Stimulated activated CD4-positive, alpha-beta T cell treated with anti-CD3 and anti-CD28 coated beads, Interleukin-12 subunit alpha, Interleukin-12 subunit beta, amount 100 ng/mL, for 24 hours (primary cell): Measurements from ENCODE around the gene PSMC3IP.
A peak's percentile ranks its signal among the peaks of the same experiment; 100 is the strongest.
"Not testable (repeated sequence)": the region's sequence is repeated elsewhere in the genome, so short reads cannot be mapped to it uniquely, and the experiment has no call there.

Experiments used
- DNase-seq, 2 experiments: peaks; one replicate each; pipeline ENCODE4 v3.0.0-alpha.2; 2020; ENCODE audit warnings: low read depth in 2 of 2

Gene PSMC3IP

GRCh38 chr17:42562388-42563142 lies 15.0 kb downstream of the PSMC3IP start:
- no peak for DNase-seq

DNA sequence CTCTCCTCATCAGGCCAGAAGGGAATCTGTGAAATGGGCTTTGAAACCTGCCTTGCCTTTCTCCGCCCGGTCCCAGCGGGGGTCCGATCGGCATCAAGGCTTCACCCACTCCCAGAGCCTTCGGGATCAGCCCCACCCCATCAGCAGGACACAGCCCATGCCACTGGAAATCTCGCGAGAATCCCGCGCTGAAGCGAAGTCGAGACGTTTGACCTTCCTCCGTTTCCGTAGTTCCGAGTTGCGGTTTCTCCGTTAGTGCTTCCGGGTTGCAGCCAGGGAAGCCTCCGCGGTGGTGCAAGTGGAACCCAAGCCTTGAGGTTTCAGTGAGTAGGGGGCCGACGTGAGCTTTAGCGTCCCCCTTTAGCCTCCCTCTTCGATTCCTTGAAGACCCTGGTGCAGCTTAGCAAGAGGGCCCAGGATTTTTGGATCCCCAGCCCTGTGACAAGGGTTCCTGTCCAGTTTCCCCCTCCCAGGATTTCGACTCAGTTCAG lies 15.6 kb downstream of the PSMC3IP start, which contains the start of gene COASY:
TSS of gene COASY (plus strand) at position 252 of the 491 bp plus-strand sequence. CDS start 475 bp downstream, outside the sequence.
- peak; percentile 87 to 94 for DNase-seq

- DNase-seq = no peak
Observed at GRCh38 chr17:42560246-42560645, 17.3 kb downstream of the PSMC3IP start.

DNA sequence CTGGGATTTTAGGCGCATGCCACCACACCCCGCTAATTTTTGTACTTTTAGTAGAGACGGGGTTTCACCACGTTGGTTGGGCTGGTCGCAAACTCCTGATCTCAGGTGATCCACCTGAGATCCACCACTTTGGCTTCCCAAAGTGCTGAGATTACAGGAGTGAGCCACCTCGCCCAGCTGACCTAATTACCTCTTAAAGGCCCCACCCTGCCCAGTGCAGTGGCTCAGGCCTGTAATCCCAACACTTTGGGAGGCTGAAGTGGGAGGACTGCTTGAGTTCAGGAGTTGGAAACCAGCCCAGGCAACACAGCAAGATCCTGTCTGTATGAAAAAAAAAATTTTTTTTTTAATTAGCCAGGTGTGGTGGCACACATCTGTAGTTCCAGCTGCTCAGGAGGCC lies 18.5 kb downstream of the PSMC3IP start:
- no peak for DNase-seq

DNA sequence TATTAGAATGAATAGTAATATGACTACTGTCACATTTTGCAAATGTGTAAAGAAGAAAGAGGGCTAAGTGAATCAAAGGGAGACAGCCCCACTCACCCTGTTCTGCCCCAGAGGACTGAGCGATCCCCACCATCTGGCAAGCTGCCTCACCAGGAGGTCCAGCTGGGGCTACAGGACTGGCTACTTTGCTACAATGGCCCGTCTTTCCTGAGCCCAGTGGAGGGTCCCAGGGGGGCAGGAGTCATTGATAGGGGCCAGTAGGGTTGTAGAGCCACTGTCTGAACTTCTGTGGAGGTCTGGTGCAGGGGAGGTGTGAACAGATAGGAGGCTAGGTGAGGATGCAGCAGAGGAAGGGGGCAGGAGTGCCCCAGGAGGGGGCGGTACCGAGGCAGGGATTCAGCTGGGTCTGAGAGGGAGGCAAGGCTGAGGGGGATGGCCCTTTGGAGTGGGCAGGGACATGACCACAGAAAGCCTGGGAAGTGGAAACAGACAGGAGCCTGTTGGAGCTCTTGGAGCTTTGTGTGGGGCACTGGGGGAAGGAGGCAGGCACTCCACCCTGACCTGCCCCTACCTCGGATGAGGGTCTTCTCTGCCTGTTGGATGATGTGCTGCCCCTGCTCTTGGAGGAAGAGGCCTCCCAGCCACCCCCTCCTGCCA lies 21.4 kb downstream of the PSMC3IP start:
- not testable (repeated sequence) for DNase-seq

GRCh38 chr17:42555122-42555622 lies 22.4 kb downstream of the PSMC3IP start:
- DNase-seq = no peak

DNA sequence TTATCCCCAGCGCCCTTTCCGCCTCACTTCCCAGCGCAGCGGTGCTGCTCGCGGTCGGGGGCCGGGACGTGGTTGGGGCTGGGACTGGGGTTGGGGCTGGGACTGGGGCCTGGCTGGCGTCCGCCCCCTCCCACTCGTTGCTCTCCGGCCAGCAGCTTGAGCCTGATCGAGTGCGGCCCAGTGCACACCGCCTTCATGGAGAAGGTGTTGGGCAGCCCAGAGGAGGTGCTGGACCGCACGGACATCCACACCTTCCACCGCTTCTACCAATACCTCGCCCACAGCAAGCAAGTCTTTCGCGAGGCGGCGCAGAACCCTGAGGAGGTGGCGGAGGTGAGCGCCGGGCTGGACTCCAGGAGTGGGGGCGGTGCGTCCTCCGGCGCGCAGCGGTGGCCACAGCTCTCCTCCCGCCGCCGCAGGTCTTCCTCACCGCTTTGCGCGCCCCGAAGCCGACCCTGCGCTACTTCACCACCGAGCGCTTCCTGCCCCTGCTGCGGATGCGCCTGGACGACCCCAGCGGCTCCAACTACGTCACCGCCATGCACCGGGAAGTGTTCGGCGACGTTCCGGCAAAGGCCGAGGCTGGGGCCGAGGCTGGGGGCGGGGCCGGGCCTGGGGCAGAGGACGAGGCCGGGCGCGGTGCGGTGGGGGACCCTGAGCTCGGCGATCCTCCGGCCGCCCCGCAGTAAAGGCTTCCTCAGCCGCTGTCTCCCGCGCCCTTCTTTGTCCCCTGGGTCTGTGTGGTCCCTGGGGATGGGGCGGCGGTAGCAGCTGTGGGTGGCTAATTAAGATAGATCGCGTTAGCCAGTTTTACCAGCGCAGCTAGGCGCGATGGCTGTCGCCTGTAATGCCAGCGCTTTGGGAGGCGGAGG lies 23.0 kb downstream of the PSMC3IP start:
- DNase-seq = peak in 1 of 2 experiments; percentile 77

- no peak for DNase-seq
Observed at GRCh38 chr17:42553866-42554249, 23.7 kb downstream of the PSMC3IP start.

- no peak for DNase-seq
Observed at GRCh38 chr17:42553161-42553818, 24.2 kb downstream of the PSMC3IP start.

GRCh38 chr17:42552736-42553135 lies 24.8 kb downstream of the PSMC3IP start, which contains the start of gene HSD17B1:
Gene HSD17B1 (plus strand): TSS chr17:42552923. CDS start chr17:42552934, 11 bp downstream.
- DNase-seq = not testable (repeated sequence)

- DNase-seq = no peak
Observed at GRCh38 chr17:42548993-42549755, 28.4 kb downstream of the PSMC3IP start.

DNA sequence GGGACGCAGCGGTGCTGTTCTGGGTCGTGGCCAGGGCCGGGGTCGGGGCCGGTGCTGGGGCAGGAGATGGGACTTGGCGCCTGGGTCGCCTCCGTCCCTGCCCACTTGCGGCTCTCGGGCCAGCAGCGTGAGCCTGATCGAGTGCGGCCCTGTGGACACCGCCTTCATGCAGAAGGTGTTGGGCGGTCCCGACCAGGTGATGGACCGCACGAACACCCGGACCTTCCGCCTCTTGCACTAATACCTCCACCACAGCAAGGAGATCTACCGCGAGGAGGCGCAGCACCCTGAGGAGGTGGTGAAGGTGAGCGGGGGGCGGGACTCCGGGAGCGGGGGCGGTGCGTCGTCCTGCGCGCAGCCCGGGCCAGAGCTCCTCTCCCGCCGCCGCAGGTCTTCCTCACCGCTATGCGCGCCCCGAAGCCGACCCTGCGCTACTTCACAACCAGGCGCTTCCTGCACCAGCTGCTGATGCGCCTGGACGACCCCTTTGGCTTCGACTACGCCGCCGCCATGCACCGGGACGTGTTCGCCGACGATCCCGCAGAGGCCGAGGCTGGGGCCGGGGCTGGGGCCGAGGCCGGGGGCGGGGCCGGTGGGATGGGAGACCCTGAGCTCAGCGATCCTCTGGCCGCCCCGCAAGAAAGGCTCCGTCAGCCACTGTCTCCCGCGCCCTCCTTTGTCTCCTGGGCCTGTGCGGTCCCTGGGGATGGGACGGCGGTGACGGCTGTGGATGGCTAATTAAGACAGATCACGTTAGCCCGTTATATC lies 29.3 kb downstream of the PSMC3IP start:
- DNase-seq = peak; percentile 48 to 81

DNA sequence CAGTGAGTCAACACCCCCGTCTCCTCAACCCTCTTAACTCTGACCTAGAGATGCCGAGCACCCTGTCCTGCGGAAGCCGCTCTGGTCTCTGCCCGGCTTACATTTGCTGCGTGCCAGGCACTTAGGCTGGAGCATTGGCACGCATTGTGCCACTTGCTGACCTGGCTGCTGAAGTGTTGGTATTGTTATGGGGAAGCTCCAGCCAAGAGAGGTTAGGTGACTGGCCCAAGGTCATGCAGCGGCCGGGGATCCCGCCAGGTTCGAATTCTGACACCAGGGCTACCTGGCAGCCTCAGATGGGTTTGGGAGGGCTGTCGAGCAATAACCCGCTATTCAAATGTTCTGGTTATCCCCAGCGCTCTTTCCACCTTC lies 29.8 kb downstream of the PSMC3IP start:
- no peak for DNase-seq

DNA sequence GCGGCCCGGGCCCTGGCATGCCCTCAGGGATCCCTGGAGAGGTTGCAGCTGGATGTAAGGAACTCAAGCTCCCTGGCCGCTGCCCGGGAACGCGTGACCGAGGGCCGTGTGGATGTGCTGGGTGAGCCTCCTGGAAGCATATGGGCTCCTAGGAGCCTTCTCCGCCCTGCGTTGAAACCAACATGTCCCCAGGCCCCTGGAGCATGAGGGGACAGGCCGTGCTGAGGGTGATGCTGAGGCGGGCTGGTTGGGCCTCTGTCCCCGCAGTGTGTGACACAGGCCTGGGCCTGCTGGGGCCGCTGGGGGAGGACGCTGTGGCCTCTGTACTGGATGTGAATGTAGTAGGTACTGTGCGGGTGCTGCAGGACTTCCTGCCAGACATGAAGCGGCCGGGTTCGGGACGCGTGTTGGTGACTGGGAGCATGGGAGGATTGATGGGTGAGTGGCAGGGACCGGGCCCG lies 30.5 kb downstream of the PSMC3IP start:
- no peak for DNase-seq

- DNase-seq = not testable (repeated sequence)
Observed at GRCh38 chr17:42545755-42546505, 31.6 kb downstream of the PSMC3IP start.

DNA sequence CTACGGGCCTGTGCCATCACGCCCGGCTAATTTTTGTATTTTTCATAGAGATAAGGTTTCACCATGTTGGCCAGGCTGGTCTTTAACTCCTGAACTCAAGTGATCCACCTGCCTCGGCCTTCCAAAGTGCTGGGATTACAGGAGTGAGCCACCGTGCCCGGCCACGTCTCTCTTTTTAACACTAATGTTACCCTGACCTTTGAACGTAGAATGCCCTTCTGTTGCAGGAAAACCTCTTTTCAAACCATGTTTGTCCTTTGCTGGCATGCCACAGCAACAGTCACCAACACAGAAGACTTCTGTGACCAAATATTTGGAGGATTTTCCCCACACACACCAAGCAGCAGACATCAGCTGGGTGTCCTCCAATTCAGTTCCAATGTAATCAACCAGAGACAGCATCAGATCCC lies 32.6 kb downstream of the PSMC3IP start:
- no peak for DNase-seq

GRCh38 chr17:42543190-42544079 lies 34.1 kb downstream of the PSMC3IP start:
- DNase-seq = no peak
